Thyroid gland (tissue), 4 donors: Measurements from ENCODE around the gene IPO7. TPM values are rescaled to one million over a fixed set of nuclear protein-coding genes. Genes with fewer than 3 reads are reported as not detected.

ENCODE experiments used
- DNase-seq, 2 donors: peaks; one replicate each; pipeline ENCODE4 v3.0.0-alpha.2; 2019
- H3K27ac ChIP-seq, 3 donors: fragments of 200-600 bp; sonication (generic); 1 replicate in 2 of 3; 2 replicates in 1 of 3; pipeline ENCODE4 v1.5.1; 2016 to 2019; ENCODE audit warnings: mild to moderate bottlenecking in 1 of 3, moderate library complexity in 1 of 3
- H3K27me3 ChIP-seq: fragments of 200-600 bp; sonication (generic); one replicate; pipeline ENCODE4 v1.5.1; 2019
- H3K36me3 ChIP-seq, 2 donors: fragments of 200-600 bp; sonication (generic); one replicate each; pipeline ENCODE4 v1.5.1; 2016 to 2019
- H3K4me1 ChIP-seq, 2 donors: fragments of 200-600 bp; sonication (generic); one replicate each; pipeline ENCODE4 v1.5.1; 2017 to 2019
- H3K4me3 ChIP-seq, 3 donors: fragments of 200-600 bp; sonication (generic); replicated peaks in 1 of 3; 1 replicate in 2 of 3; 2 replicates in 1 of 3; pipeline ENCODE4 v1.5.1; 2016; ENCODE audit warnings: mild to moderate bottlenecking in 1 of 3
- H3K9me3 ChIP-seq: fragments of 200-600 bp; sonication (generic); one replicate; pipeline ENCODE4 v1.5.1; 2017
- POLR2A ChIP-seq, 2 donors: fragments of 450-650 bp; IDR thresholded peaks; one replicate each; pipeline ENCODE4 v1.6.1; 2017; ENCODE audit warnings: antibody characterized with exemption in 2 of 2, mild to moderate bottlenecking in 2 of 2, moderate library complexity in 1 of 2
- WGBS, 2 donors: methylation state at CpG; one replicate each; pipeline ENCODE4 v1.1.5; 2017; 5-methylcytosine and 5-hydroxymethylcytosine counted together
- intact Hi-C: fragments of 100-400 bp; cut with DNase I; formaldehyde crosslinking; loops from one replicate; pipeline ENCODE4 v1.15.1; 2023
- small RNA-seq: library from RNA; depleted of rRNA; stranded (forward); fragments of <200 nt; gene quantifications from one replicate; pipeline ENCODE3, GENCODE V24; 2016
- total RNA-seq, 4 donors: library from RNA; depleted of rRNA; stranded (reverse); fragments of >200 nt; gene quantifications; one replicate each; pipeline ENCODE4 v1.2.3, GENCODE V29; 2016
- TF ChIP-seq, protein P1 (sequence below), 6 experiments: fragments of 200-600 bp in 3 of 6; fragments of 450-650 bp in 3 of 6; sonication (generic) in 3 of 6; IDR thresholded peaks; one replicate each; pipeline ENCODE4 v1.5.1; 2016 to 2019; ENCODE audit warnings: antibody characterized with exemption in 6 of 6, mild to moderate bottlenecking in 2 of 6, inconsistent platforms in 1 of 6, moderate library complexity in 1 of 6

Gene IPO7
- total RNA-seq, 4 donors from 2014 or later: 104 to 185 (median 151) TPM

DNA sequence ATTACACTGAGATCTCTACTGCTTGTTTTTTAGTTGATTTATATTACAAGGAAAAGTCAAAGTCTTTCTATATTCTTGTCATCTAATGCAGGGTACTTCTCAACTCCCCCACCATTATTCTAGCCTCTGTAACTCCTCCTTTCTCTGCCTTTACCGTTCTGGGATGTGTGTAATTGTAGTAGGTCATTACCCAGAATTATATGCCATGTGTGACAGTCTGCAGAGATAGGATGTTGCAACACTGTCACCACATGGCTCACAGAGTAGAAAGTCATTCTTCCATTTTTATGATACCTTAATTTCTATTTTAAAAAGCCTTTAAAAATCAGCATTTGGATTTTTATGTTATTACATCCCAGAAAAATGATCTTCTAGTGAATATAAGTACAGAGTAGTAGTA is 109.0 kb downstream of the IPO7 start:
- no peak for TF ChIP-seq POLR2A (IDR thresholded peaks at IDR 0.05)
- TF ChIP-seq, protein P1, sequence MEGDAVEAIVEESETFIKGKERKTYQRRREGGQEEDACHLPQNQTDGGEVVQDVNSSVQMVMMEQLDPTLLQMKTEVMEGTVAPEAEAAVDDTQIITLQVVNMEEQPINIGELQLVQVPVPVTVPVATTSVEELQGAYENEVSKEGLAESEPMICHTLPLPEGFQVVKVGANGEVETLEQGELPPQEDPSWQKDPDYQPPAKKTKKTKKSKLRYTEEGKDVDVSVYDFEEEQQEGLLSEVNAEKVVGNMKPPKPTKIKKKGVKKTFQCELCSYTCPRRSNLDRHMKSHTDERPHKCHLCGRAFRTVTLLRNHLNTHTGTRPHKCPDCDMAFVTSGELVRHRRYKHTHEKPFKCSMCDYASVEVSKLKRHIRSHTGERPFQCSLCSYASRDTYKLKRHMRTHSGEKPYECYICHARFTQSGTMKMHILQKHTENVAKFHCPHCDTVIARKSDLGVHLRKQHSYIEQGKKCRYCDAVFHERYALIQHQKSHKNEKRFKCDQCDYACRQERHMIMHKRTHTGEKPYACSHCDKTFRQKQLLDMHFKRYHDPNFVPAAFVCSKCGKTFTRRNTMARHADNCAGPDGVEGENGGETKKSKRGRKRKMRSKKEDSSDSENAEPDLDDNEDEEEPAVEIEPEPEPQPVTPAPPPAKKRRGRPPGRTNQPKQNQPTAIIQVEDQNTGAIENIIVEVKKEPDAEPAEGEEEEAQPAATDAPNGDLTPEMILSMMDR (IDR thresholded peaks at IDR 0.05): no peak
- Histone ChIP-seq H3K27me3 (no peaks in the 10 kb centered on the region), H3K4me3 (no peak overlapping the region), H3K4me1 (no peaks in the 10 kb centered on the region), H3K9me3 (no peaks in the 10 kb centered on the region), H3K36me3 (peaks cover 24 to 27% of the 10 kb centered on the region in 2 donors), H3K27ac (peak overlapping the region in 1 of 3 donors; percentile 27)
- 56 to 65% methylated on average over 1 of the region's 1 CpG for WGBS, 2 donors
- intact Hi-C loops: loop anchor here (10.0 kb wide), 1 partner anchor 479 kb away; no protein-coding TSS in a partner anchor
- no peak for DNase-seq

DNA sequence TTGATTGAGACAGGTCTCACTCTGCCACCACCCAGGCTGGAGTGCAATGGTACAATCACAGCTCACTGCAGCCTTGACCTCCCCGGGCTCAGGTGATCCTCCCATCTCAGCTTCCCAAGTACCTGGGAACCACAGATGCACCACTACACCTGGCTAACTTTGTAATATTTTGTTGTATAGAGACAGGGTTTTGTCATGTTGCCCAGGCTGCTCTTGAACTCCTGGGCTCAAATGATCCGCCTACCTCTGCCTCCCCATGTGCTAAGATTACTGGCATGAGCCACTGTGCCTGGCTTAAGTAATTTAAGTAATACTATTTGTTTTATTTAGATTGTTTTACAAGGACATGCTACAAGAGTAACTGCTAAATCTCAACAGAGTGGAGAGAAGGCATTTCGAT is 109.9 kb downstream of the IPO7 start:
- H3K4me3 ChIP-seq: no peak overlapping the region
- H3K9me3 ChIP-seq: no peaks in the 10 kb centered on the region
- no peaks in the 10 kb centered on the region for H3K27me3 ChIP-seq
- intact Hi-C loops: loop anchor here (10.0 kb wide), 1 partner anchor 480 kb away; no protein-coding TSS in a partner anchor
- peak; percentile 62 to 72 for DNase-seq
- no peak overlapping the region for H3K27ac ChIP-seq
- 55 to 65% methylated on average over 3 of the region's 3 CpGs for WGBS, 2 donors
- peaks cover 24 to 29% of the 10 kb centered on the region in 2 donors for H3K36me3 ChIP-seq
- TF ChIP-seq POLR2A (IDR thresholded peaks at IDR 0.05): no peak
- TF ChIP-seq, protein P1 (IDR thresholded peaks at IDR 0.05): no peak
- no peaks in the 10 kb centered on the region for H3K4me1 ChIP-seq

DNA sequence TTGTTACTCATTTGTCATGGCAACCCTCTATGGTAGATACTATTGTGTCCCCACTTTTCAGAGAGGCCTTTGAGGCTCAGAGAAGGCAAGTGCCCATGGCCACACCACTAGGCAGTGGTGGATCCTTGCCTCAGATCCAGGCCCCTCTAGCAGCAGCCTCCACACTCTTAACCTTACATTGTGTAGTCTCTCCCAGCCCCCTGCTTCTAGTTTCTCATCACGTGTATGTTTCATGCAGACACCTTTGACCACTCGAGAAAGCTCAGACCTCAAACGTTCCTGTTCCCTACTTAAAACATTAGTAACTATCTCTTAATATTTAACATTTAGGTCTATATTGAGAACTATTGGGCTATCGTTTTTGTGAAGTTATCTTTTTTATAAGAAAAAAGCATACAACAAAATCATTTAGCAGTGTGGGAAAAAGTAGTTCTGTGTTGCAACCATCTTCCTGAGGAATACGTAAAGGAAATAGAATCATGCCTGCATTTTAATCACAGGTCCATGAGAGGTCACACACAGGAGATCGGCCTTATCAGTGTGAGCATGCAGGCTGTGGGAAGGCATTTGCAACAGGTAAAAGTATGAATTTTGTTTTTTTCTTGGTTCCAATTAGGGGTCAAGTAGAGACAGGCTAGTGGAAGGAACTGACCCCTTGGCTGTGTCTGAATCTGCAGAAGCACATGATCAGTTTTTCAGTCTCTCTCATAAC is 111.5 kb downstream of the IPO7 start:
- Histone ChIP-seq H3K4me1 (no peaks in the 10 kb centered on the region), H3K27me3 (no peaks in the 10 kb centered on the region), H3K36me3 (peaks cover 24 to 29% of the 10 kb centered on the region in 2 donors), H3K4me3 (no peak overlapping the region), H3K27ac (no peak overlapping the region), H3K9me3 (no peaks in the 10 kb centered on the region)
- DNase-seq: no peak
- TF ChIP-seq, protein P1 (IDR thresholded peaks at IDR 0.05): no peak
- no peak for TF ChIP-seq POLR2A (IDR thresholded peaks at IDR 0.05)
- WGBS, 2 donors: 90 to 91% methylated on average over 6 of the region's 6 CpGs
- intact Hi-C loops: loop anchor here (10.0 kb wide), 1 partner anchor 481 kb away; no protein-coding TSS in a partner anchor

Small RNAs within 50 kb of the gene (small RNA-seq; reads per million reads assigned to genes)
- gene SNORA23: 227 reads per million, percentile 97 among the genes with 10 or more reads in this experiment

Other genes with a start within 250 kb of the IPO7 start
- 10 to 100 TPM; 45.6 to 80.8 (median 59.3) TPM for gene DENND5A, start 119.3 kb upstream of the IPO7 start, total RNA-seq
- gene TMEM41B, start 70.1 kb upstream of the IPO7 start, total RNA-seq: 10 to 100 TPM; 52.7 to 86.7 (median 76.1) TPM
- 10 to 100 TPM; 16.3 to 26.1 (median 21.1) TPM for gene ZNF143, start 76.4 kb downstream of the IPO7 start, total RNA-seq
- gene WEE1, start 189.0 kb downstream of the IPO7 start, total RNA-seq: 10 to 100 TPM; 29.6 to 35.6 (median 32.5) TPM